Activated T-helper 1 cell treated with anti-CD3 and anti-CD28 coated beads, Interleukin-2, amount 50 U/mL, for 16 hours (primary cell): ENCODE measurements around the gene PSMD5.

Experiments used
- DNase-seq, 2 donors: peaks; one replicate each; pipeline ENCODE4 v3.0.0-alpha.2; 2020; ENCODE audit warnings: low read depth in 1 of 2, low spot score in 1 of 2

The PSMD5 gene

DNA sequence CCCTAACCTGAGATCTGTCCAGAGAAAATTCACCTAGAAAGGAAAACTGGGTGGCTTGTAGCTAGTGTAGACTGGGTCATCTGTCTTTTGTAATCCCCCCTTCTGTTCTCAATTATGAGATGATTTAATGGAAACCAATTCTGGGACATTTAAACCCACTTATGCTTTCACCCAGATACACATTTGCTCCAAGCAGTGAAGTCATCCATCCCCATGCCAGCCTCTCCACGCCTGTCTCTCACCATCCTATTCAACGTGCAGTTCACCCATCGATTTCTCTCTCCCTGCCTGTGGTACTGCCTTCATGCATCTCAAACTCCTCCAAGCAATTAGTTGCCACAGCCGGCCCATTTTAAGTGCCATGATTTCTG lies 32.5 kb upstream of the PSMD5 start:
- no peak for DNase-seq

DNA sequence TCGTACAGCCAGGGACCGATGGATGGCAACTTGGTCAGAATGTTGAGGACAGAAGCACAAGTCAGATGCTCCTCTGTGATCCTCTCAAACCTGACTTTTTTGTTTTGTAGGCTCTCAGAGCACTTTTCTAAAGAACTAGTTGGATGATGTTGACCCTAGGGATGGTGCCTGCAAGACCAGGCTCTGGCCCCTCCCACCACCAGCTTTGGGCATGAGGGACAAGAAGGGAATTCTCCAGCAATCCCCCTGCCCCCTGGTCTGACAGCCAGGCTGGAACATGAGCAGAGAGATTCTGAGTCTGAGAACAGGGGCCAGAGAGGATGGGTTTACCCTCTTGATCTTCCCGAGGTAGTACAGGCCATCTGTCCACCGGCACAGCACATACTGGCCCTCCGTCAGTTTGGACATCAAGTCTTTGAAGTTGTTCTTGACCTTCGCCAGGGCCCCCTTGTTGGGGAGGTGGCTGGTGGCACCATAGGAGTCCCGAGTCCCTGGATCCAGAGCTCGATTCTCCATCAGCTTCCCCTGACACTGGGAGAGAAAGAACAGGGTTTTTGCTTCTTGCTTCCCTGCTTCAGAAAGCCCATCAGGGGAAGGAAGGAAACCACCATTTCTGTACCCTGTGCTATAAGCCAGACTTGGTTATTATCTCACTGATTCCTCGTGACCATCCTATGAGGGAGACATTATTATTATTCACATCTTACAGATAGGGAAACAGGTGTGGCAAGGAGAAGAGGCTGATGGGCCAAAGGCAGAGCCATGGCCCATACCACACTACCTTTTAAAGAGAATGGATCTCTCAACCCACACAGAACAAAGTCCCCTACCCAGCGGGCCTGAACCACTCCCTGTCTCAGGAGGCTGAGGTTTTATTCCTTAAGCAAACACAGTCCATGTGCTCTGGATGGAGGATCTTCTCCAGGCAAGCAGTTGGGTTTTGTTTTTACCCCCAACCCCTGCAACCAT lies 31.8 kb upstream of the PSMD5 start:
- DNase-seq, result no peak

DNA sequence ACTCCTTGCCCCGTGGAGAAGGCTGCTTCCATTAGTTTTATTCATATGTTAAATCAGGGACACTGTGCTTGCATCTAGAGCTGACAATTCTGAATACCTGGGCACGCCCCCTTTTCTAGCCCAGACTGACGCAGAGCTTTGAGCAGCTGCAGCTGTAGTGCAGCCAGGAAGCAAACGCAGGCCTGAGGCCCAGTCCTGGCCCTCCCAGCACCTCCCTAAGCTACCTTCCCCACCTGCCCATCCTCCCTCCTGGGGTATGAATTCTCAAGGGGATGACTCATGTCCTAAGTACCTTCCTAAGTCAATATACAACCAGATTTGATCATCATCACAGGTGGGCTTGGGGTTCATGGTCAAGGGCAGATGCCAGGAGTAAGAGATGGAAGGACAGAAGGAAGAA lies 30.8 kb upstream of the PSMD5 start:
- DNase-seq, result no peak

DNA sequence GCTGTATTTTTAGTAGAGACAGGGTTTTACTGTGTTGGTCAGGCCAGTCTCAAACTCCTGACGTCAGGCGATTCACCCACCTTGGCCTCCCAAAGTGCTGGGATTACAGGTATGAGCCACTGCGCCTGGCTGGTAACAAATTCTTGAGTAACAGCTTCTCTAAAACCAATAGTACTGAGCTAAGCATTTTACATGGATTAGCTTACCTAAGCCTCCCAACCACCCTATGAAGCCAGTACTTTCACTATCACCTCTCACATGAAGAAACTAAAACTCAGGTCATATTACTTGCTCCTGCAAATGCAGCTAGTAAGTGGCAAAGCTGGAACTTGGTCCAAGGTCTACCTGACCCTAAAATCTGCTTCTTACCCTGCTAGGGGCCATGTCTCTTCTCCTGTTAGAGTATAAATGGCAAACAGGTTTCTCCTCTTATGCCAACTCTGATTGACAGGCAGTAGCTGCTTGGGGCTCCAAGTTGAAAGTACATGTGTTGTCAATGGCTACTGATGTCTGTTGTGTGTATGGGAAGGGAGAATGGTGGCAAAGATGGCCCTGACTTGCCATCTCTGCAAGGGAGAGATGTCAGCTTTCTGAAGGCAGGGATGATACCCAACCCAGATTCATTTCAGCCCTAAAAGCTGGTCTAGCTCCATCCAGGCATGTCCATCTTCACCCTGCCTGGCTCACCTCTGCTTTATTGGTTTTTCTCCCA lies 30.2 kb upstream of the PSMD5 start:
- DNase-seq, result no peak

DNA sequence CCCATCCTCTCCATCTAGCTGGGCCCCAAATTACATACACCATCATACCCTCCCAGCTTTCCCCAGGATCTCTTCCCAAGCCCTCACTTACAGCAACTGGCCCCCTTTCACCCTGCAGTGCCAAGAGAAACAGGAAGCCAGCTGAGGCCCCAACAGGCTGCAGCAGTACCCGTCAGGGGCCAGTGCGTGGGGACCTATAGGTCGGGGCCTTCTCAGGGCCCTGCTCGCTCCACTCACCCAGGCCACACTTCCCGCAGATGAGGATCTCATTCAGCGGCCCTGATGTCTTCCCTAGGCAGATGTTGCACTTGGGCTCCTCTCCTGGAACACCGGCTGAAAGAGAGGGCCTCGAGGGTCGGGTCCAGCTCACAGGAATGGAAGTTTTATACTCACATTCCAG lies 27.5 kb upstream of the PSMD5 start:
- no peak for DNase-seq

DNA sequence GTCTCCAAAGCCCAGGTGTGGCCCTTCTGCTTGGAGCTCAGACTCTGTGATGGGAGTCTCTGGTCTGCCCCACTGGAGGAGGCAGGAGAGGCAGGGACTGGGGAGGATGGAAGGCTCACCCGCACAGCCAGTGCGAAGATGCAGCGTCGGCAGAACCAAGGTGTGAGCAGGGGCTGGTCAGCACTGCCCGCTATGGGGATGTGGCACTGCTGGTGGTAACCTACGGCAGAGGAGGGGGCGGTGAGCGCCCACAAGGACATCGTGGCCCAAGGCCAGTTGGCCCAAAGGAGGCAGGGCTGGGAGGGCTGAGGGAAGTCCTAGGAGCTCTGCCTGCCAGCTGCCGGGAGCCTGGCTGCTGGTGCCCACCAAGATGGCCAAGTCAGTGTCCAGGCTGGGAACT lies 27.0 kb upstream of the PSMD5 start:
- DNase-seq, result no peak

DNA sequence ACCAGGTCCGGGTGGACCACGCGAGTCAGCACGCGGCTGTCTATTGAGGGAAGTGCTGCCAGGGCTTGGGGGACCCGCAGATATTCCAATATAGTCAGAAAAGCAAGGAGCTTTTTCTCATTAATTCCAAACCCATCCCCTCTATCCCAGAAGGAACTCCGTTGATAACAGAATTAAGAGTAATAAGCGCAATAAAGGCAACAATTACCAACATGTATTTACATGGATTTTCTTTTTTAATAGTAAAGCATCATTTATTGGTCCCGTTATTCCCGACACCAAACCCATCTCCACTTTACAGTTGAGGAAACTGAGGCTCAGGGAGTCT lies 26.6 kb upstream of the PSMD5 start:
- no peak for DNase-seq

DNA sequence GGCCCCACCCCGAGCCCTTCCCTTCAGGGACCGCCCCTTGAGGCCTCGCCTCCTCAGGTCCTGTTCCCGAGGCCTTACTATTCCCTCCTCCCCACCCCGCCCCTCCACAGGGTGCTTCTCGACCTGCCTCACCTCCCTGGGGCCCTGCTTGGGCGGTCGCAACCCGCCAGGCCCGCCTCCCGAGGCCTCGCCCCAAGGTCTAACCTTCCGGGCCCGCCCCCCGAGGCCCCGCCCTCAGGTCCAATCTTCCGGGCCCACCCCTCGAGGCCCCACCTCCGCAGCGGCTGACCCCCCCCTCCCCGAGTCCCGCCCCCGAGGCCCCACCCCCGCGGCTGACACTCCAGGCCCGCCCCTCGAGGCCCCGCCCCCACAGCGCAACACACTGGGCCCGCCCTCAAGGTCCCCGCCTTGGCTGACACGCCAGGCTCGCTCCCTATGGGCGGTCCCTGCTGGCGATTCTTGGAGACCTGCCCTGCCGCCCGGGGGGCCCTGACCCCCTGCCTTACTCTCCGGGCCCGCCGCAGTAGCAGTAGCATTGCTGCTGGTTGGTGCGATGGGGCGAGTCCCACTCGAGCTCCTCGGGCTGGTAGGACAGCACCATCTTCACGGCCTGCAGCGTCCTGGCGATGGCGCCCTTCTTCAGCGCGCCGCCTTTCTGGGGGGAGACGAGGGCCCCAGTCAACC lies 26.1 kb upstream of the PSMD5 start:
- peak; percentile 94 to 95 for DNase-seq

DNA sequence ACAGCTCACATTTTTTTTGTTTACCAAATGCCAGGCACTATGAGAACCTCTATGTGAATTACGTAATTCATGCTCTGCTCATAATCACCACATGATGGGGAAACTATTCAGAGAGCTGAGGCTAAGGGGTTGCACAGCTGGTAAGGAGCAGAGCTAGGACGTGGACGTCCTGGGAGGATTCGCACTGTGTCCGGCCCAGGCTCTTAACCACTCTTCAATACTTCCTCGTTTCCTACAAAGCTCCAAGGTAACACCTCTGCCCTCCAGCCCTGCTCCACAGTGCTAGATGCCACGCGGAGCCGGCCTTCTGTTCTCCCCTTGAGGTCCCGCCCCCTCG lies 25.6 kb upstream of the PSMD5 start:
- DNase-seq, result no peak

DNA sequence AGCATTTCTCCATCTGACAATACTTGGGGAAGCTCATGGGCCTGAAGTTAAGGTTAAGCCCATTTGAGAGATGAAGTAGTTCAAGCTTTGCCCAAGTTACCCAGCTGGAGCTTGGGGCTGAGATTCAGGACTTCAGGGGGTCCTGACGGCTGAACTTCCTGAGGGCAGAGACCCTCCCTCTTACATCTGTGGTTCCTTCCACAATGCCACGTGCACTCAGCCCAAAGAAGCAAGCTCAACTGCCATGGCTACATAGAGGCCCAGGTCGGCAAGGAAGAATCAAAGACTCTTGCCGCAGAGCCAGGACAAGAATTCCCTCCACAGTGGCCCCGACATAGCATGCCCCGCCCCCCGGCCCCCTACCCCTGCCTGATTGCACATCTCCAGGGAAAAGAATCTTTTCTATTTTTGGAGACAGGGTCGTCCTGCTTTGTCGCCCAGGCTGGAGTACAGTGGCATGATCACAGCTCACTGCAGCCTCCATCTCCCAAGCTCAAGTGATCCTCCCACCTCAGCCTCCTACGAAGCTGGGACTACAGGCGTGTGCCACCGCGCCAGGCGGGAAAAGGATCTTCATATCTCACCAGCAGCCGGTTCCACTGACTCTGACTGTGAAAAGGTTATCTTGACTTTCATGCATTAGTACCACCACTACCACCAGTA lies 25.1 kb upstream of the PSMD5 start:
- no peak for DNase-seq

DNA sequence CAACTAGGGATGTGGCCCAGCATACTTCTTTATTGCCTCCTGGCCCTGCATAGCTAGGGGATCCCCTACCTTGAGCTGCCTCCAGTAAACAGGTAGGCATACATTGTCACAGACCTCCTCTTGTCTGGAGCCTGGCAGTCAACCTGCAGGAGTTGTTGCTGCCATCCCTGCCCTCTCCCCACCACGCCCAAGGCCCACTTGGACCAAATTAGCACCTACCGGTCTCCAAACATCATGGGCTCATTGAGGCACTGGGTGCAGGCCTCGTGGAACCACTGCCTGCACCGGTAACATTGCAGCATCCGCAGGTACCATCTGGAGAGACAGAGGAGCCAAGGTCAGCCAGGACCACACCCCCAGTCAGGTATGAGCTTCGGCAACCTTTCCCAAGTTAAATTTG lies 23.9 kb upstream of the PSMD5 start:
- DNase-seq, result no peak

DNA sequence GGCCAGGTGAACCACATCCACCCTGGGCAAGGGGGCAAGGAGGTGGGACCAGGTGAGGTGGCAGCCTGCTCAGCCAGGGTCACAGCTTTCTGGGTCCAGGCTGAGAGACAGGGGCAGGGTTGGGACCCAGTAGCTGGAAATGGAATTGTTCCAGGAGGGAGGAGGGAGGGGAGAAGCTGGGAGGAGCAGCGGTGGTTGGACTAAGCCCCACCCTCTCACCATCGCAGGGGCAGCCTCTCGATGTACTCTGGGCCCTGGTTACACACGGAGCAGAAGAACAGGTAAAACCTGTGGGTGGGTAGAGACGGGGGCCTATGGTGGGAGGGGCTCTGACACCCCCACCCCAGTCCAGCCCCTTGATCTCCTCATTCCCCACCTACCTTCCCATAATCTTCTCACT lies 23.1 kb upstream of the PSMD5 start:
- no peak for DNase-seq

DNA sequence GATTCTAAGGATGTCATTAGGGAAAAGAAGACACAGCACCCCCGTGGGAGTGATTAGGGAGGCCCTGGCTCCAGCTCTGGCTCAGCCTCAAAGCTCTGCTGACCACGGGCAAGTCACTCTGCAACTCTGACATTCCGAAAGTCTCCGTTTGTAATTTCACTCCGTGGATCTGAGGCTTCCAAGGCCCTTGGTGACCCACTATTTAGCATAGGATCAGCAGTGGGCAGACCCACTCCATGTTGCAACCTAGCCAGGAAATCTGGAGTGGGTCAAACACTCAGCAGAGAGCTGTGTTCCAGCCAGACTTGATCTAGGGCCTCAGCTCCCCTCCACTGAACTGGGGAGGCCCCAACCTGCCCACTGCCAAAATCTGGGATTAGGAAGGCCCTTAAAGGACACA lies 22.5 kb upstream of the PSMD5 start:
- no peak for DNase-seq

DNA sequence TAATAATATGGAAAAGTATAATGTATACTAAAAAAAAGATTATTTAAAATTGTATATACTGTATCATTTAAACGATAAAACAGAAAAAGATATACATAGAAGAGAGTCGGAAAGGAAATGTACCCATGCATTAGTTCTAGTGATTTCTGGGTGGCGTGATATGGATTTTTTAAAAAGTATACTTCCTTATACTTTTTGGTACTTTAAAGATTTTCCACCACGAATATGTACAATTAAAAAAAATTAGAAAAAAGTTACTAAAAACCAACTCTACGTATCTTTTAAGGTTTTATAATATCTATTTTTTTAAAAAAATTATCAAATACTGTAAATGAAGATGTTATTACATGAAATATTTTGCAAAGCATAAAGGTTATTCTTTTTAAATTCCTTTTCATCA lies 22.0 kb upstream of the PSMD5 start:
- no peak for DNase-seq

DNA sequence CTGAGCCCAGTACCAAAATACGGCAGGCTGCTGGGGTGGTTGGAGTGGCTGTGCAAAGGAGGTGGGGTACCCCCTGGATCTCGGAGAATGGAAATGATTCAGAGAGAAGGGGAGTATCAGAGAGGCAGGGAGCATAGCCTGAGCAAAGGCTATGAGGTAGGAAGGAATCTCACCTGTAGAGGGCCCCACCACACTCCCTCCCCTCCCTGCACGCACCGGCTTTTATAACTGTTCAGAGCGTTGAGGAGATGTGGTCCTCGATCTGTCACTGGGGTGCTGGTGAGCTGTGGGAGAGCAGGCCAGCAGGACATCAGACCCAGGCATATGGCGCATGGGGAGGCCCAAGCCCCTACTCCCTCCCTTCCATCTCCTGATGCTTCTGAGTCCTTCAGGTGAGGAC lies 21.1 kb upstream of the PSMD5 start:
- no peak for DNase-seq

DNA sequence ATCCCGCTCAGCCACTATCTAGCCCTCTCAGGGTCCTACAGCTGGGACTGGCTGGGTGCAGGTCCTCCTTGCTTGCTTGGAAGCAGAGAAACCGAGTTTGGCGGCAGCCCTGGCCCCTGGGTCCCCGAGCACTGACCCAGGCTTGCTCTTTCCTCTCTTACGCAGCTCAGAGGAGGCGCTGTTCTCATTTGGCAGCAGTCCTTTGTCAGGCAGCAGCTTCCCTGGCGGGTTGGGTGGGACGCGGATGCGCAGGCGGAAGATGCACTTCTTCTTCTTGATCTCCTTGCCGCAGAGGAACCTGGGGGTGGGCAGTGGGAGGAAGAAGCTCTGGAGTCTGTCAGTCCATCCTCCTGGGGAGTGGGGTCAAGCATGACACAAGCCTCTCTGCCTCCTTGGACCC lies 19.7 kb upstream of the PSMD5 start:
- no peak for DNase-seq

DNA sequence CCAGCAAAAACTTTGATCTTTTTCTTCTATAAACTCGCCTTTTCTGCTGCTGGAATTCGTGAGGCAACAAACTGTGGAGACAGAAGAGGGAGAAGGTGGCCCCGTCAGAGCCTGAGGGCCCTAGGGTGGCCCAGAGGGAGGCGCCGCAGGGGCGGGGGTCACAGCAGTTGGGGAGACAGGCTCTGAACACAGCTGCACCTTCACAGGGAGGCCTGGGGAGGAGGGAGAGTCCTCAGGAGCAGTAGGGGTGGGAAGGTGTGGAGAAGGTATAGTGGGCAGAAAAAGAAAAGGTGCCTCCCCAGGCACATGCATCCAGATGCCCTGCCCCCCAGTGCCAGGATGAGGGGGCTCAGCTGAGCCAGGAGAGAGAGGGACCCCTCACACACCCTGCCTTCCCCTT lies 19.2 kb upstream of the PSMD5 start:
- no peak for DNase-seq

DNA sequence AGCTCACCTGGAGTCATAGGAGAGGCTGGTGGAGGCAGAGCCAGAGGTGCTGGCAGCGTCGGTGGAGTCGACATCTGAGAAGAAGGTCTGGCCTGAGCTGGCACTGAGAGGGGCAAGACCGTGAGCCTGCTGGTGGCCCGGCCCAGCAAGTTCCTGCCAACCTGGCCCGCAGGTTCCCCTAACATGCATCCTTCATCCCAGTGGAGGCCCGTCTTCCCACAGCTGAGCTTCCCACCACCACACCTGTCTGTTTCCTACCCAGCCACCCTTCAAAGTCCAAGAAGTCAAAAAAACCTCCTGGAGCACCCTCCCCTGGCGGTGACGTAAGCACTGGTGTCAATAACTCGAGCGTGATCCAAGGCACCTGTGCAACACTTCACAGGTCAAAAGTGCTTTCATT lies 17.4 kb upstream of the PSMD5 start:
- DNase-seq, result no peak

DNA sequence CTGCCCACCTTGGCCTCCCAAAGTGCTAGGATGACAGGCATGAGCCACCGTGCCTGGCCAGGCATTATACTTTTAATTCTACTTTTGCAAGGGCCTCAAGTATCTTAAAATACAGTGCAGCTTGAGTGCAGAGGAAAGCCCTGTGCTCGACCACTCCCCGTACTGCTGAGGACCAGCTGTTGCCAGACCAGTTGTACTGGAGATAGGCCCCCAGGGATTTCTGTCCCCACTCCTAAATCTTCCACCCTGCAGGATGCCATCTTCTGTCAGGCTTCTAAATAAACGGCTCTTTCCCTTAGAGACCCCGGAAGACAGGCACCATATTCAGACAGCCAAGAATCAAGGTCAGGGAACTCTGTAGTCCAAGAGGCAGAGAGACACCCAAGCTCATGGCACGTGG lies 16.6 kb upstream of the PSMD5 start:
- no peak for DNase-seq

DNA sequence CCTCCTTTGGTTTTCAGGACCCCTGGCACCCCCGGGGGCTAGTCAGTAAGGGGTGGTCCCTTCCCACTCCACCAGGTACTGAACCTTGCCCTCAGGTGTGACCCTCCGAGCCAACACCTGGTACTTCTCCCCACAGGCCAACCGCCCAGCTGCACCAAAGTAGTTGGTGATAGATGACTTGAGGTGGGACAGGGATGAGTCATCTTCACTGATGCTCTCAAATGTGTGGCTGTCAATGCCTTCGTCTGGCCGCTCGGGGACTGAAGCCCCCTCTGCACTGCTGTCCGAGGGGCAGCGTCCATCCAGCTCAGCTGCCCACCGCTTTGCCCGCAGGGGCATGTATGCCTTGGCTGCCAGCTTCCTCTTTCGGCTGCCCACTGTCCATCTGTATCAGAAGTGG lies 15.2 kb upstream of the PSMD5 start:
- DNase-seq, result no peak

DNA sequence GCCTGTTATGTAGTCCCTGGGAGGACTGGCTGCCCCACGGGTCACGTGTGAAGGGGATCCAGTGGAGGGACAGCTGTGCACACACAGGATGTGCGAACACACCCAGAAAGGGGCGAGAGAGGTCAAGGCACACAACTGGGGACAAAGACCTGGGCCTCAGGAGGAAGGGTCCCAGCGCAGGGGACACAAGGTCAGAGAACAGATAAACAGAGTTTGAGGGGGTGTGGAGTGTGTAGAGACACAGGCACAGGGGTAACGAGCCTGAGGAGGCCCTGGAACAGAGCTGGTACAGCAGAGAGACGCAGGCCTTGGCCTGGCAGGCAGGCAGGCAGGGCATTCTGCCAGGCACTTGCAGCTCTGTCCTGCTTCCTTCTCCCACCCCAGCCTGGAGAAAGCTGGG lies 14.8 kb upstream of the PSMD5 start:
- DNase-seq, result no peak

DNA sequence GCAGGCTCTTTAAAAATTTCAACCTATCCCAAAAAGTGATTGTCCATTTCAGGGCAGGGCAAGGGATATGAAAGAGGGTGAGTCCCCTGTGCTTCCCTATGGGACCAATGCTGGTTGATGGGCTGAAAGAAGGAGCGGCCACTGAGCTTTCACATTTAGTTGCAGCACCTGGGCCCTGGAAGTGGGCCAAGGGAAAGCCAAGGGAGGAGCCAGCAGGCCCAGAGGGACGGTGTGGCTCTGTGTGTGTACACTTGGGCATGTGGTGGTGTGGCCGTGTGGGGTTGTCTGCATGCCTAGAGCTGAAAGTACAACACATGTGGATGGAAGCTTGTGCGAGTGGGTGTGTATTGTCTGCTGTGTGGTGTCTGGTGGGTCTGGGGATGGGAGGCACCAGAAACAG lies 14.0 kb upstream of the PSMD5 start:
- DNase-seq, result no peak
